DOHH2 (cell line): ENCODE results near the gene ATP2B3.

Source experiments
- H3F3A ChIP-seq: fragments of 200-600 bp; sonication (generic), shearing (Covaris generic); 2 replicates; pipeline ENCODE4 v1.6.0; 2016; ENCODE audit warnings: antibody characterized with exemption, mild to moderate bottlenecking; ENCODE audit not compliant: control insufficient read depth, insufficient read depth
- H3K27ac ChIP-seq: fragments of 200-600 bp; sonication (generic); 2 replicates; pipeline ENCODE4 v1.5.1; 2014; ENCODE audit warnings: low read depth, mild to moderate bottlenecking, low read length, moderate library complexity
- H3K27me3 ChIP-seq: fragments of 200-600 bp; sonication (generic); 2 replicates; pipeline ENCODE4 v1.6.1; 2014; ENCODE audit warnings: mild to moderate bottlenecking, low read length, mixed read lengths; ENCODE audit not compliant: control insufficient read depth
- H3K36me3 ChIP-seq: fragments of 200-600 bp; sonication (generic); 2 replicates; pipeline ENCODE4 v1.6.1; 2014; ENCODE audit warnings: mild to moderate bottlenecking, low read length, moderate library complexity, mixed read lengths; ENCODE audit not compliant: control insufficient read depth
- H3K4me1 ChIP-seq: fragments of 200-600 bp; sonication (generic); 2 replicates; pipeline ENCODE4 v1.6.1; 2014; ENCODE audit warnings: mild to moderate bottlenecking, low read length, mixed read lengths; ENCODE audit not compliant: control insufficient read depth
- H3K4me2 ChIP-seq: fragments of 200-600 bp; sonication (generic); 2 replicates; pipeline ENCODE4 v1.6.0; 2014; ENCODE audit warnings: mild to moderate bottlenecking, low read length, moderate library complexity
- H3K4me3 ChIP-seq: fragments of 200-600 bp; sonication (generic); 2 replicates; pipeline ENCODE4 v1.5.1; 2014; ENCODE audit warnings: mild to moderate bottlenecking, low read length, mixed read lengths
- H3K79me2 ChIP-seq: fragments of 200-600 bp; sonication (generic); 2 replicates; pipeline ENCODE4 v1.6.1; 2014; ENCODE audit warnings: mild to moderate bottlenecking, low read length, mixed read lengths; ENCODE audit not compliant: control insufficient read depth
- H3K9me2 ChIP-seq: fragments of 200-600 bp; sonication (generic); replicated peaks from 2 replicates; pipeline ENCODE4 v1.6.1; 2014; ENCODE audit warnings: mild to moderate bottlenecking, low read length, mixed read lengths; ENCODE audit not compliant: control insufficient read depth
- H3K9me3 ChIP-seq: fragments of 200-600 bp; sonication (generic); 2 replicates; pipeline ENCODE4 v1.6.1; 2014; ENCODE audit warnings: antibody characterized with exemption, low read length, mixed read lengths; ENCODE audit not compliant: control insufficient read depth, insufficient read depth
- H4K20me1 ChIP-seq: fragments of 200-600 bp; sonication (generic); 2 replicates; pipeline ENCODE4 v1.6.0; 2014; ENCODE audit warnings: low read depth, mild to moderate bottlenecking, antibody characterized with exemption, low read length, moderate library complexity; ENCODE audit not compliant: control insufficient read depth, insufficient read depth
- EZH2phosphoT487 ChIP-seq: fragments of 200-600 bp; sonication (generic); IDR thresholded peaks from 2 replicates; pipeline ENCODE4 v1.6.1; 2017; ENCODE audit warnings: borderline replicate concordance, mild to moderate bottlenecking, antibody characterized with exemption, low read length, moderate library complexity, mixed read lengths
- TF ChIP-seq, protein P1 (sequence below): fragments of 200-600 bp; sonication (generic); IDR thresholded peaks from one replicate; pipeline ENCODE4 v1.5.1; 2014; ENCODE audit warnings: antibody characterized with exemption, mild to moderate bottlenecking, low read depth, low read length; ENCODE audit not compliant: poor library complexity, severe bottlenecking

ATP2B3 gene

DNA sequence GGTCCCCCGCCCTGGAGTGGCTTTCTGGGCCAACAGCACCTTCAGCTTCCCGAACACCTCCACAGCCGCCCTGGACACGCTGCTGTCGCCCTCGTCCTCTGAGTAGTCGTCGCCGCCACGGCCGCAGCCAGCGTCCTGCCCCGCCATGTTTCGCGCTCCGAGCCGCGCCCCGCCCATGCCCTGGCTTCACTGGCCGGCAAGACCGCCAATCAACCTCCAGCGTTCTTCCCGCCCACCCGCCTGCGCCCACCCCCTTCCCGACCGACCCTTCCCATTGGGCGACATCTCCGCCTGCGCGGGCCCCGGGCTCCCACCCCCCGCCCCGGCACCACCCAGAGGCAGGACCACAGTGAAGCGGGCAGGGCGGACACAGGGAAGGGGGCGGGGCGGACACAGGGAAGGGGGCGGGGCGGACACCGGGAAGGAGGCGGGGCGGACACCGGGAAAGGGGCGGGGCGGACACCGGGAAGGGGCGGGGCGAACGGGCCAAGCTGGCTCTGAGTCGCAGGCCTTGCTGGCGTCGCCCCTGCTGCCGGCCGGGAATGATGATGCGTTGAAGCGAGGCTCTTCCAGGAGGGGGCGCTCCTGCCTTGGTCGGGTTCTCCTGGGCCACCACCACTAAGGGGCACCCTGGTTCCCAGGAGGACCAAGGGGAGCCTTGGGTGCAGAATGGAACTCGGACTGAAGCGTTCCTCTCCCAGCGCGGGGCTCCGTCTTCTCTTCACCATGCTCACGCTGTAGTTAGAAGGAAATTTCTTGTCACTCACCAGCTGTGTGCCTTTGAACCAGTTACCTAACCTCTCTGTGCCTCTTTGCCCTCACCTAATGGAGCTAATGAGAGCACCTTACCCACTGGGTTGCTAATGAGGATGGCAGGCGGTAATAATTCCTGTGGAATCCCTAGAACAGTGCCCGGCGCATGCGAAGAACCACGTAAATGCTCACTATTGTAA, 46.8 kb upstream of the ATP2B3 start, which contains the start of gene HAUS7:
TSS of gene HAUS7 (minus strand) at position 166 of the 953 bp plus-strand sequence. CDS start at position 147, 19 bp downstream.
- Histone ChIP-seq H3K9me3 (no peaks in the 10 kb centered on the region), H3K9me2 (no peaks in the 10 kb centered on the region), H3K4me1 (peaks cover 7% of the 10 kb centered on the region), H3K27ac (no peak within 1 kb of the TSS), H4K20me1 (no peaks in the 10 kb centered on the region), H3K27me3 (no peaks in the 10 kb centered on the region), H3K36me3 (peaks cover 10% of the 10 kb centered on the region), H3F3A (no peaks in the 10 kb centered on the region), H3K79me2 (peaks cover 40% of the 10 kb centered on the region), H3K4me3 (peak within 1 kb of the TSS; percentile 92), H3K4me2 (peak within 1 kb of the TSS; percentile 74)
- TF ChIP-seq EZH2phosphoT487 = no peak
- TF ChIP-seq, protein P1, sequence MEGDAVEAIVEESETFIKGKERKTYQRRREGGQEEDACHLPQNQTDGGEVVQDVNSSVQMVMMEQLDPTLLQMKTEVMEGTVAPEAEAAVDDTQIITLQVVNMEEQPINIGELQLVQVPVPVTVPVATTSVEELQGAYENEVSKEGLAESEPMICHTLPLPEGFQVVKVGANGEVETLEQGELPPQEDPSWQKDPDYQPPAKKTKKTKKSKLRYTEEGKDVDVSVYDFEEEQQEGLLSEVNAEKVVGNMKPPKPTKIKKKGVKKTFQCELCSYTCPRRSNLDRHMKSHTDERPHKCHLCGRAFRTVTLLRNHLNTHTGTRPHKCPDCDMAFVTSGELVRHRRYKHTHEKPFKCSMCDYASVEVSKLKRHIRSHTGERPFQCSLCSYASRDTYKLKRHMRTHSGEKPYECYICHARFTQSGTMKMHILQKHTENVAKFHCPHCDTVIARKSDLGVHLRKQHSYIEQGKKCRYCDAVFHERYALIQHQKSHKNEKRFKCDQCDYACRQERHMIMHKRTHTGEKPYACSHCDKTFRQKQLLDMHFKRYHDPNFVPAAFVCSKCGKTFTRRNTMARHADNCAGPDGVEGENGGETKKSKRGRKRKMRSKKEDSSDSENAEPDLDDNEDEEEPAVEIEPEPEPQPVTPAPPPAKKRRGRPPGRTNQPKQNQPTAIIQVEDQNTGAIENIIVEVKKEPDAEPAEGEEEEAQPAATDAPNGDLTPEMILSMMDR = peak; percentile 76

DNA sequence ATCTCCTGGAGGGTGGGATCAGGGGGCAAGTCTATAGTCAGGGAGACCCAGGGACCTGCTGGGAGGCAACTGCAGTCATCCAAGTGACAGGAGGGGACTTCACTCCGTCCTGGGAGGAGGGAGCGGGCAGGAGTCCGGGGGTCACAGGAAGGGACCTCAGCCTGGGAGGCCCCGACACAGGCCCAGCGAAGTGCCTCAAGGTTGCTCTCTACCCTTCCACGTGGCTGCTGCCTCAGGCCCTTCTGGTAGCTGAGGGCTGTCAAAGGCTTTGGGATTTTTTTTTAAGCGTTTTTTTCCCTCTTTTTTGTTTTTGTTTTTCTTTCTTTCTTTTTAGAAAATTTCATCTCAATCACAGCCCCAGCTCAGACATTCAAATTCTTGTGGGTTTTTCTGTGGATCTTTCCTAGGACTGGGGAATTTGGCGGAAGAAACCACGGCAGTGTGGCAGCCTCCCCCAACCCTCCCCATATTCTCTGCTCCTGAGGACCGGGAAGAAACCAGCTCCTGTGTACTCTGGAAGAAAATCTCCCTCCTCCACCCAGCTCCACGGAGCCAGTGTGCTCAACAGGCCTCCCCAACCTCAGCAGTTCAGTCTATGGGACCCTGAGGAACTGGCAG, 45.7 kb upstream of the ATP2B3 start:
- Histone ChIP-seq H3K9me2 (no peaks in the 10 kb centered on the region), H3K4me3 (no peak overlapping the region), H3K27ac (no peak overlapping the region), H3K27me3 (no peaks in the 10 kb centered on the region), H3K9me3 (no peaks in the 10 kb centered on the region), H4K20me1 (no peaks in the 10 kb centered on the region), H3K4me2 (no peak overlapping the region), H3F3A (no peaks in the 10 kb centered on the region), H3K4me1 (peaks cover 7% of the 10 kb centered on the region), H3K36me3 (peaks cover 10% of the 10 kb centered on the region), H3K79me2 (peaks cover 35% of the 10 kb centered on the region)
- TF ChIP-seq EZH2phosphoT487 = no peak
- TF ChIP-seq, protein P1 = no peak

DNA sequence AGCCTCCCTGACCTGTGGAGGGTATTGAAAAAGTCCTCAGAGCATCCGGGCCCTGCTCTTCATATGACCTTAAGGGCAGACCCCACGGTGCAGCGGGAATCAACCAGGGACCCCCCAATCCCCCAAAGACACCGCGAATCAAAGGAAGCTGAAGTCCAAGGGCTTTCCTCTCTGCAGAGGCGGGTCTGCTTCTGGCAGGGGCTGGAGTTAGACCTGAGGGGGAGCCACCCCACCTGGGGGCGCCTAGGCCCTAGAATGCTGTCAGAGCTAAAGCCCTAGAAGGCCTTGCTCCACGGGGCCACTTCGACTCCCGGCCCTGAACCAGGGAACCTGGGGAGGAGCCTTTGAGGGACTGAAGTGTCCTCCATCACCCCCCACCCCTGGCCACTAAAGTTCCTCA, 44.3 kb upstream of the ATP2B3 start:
- no peak overlapping the region for H3K4me3 ChIP-seq
- H3K27ac ChIP-seq = no peak overlapping the region
- no peaks in the 10 kb centered on the region for H3F3A ChIP-seq
- peaks cover 9% of the 10 kb centered on the region for H3K36me3 ChIP-seq
- H3K79me2 ChIP-seq = peaks cover 22% of the 10 kb centered on the region
- H4K20me1 ChIP-seq = no peaks in the 10 kb centered on the region
- H3K9me2 ChIP-seq = no peaks in the 10 kb centered on the region
- H3K9me3 ChIP-seq = no peaks in the 10 kb centered on the region
- peaks cover 7% of the 10 kb centered on the region for H3K4me1 ChIP-seq
- no peaks in the 10 kb centered on the region for H3K27me3 ChIP-seq
- no peak overlapping the region for H3K4me2 ChIP-seq
- no peak for TF ChIP-seq EZH2phosphoT487
- TF ChIP-seq, protein P1 = no peak
